ENCODE results near the gene LMBRD1. TPM values are rescaled to one million over a fixed set of nuclear protein-coding genes. Genes with fewer than 3 reads are reported as not detected.

The LMBRD1 gene
- total and polyA plus RNA-seq, 2 of the 8 experiments (the other 6 are each of a cell fraction or from before 2014, with no cell fraction given): 9.1 to 16.8 TPM

- FAIRE-seq (no peak), DNase-seq (ENCODE audit: low read depth in 1 of 2, low spot score in 2 of 2) (no peak)
- H3K4ac ChIP-seq (replicated peaks; ENCODE audit: insufficient read length, low read depth, low read length): no peak overlapping the region
- H4K91ac ChIP-seq (replicated peaks; ENCODE audit: insufficient read length, low read length): no peak overlapping the region
- H2BK15ac ChIP-seq (ENCODE audit: low read length): no peak overlapping the region
- H2BK20ac ChIP-seq (ENCODE audit: low read length): no peak overlapping the region
- ChIA-PET CTCF (ENCODE audit: partially characterized antibody) (interaction anchor here (0.6 kb wide), 1 partner anchor 266 kb away, joined by 3 read pairs; no protein-coding TSS in a partner anchor), POLR2A (ENCODE audit: partially characterized antibody) (no interaction called here)
- TF ChIP-seq CBX8 (IDR thresholded peaks at IDR 0.05; ENCODE audit: borderline replicate concordance, low read depth, low read length): no peak
- no peak for TF ChIP-seq SIX5 (IDR thresholded peaks at IDR 0.05; ENCODE audit: low read depth, low read length)
- TF ChIP-seq ATF2 (IDR thresholded peaks at IDR 0.05; ENCODE audit: low read length): no peak
- no peak for TF ChIP-seq POLR2A (IDR thresholded peaks at IDR 0.05; ENCODE audit: control extremely low read depth in 1 of 2, low read depth in 2 of 2, low read length in 2 of 2)
- no peak for TF ChIP-seq HDAC2 (IDR thresholded peaks at IDR 0.05; ENCODE audit: borderline replicate concordance in 1 of 2, low read depth in 2 of 2, low read length in 2 of 2)
- no peak for TF ChIP-seq EZH2 (IDR thresholded peaks at IDR 0.05; ENCODE audit: low read depth, low read length, severe bottlenecking)
- TF ChIP-seq BRCA1 (IDR thresholded peaks at IDR 0.05; ENCODE audit: low read depth, low read length): no peak
- no peaks in the 10 kb centered on the region for H3K79me1 ChIP-seq (ENCODE audit: low read depth, low read length)
- no peaks in the 10 kb centered on the region for H3K4me1 ChIP-seq (replicated peaks in 1 of 4; ENCODE audit: control insufficient read depth in 3 of 4, insufficient read depth in 4 of 4, low read length in 3 of 4)
- no peak overlapping the region for H3K9ac ChIP-seq (replicated peaks in 1 of 4; ENCODE audit: extremely low read depth in 1 of 4, low read depth in 3 of 4, low read length in 3 of 4)
- H3K56ac ChIP-seq (replicated peaks; ENCODE audit: insufficient read length, low read depth, low read length): no peak overlapping the region
- H2BK5ac ChIP-seq (ENCODE audit: low read depth, low read length): no peak overlapping the region
- H2AK5ac ChIP-seq (ENCODE audit: low read depth, low read length): no peak overlapping the region
- no peak overlapping the region for H4K5ac ChIP-seq (ENCODE audit: insufficient read length, low read depth, low read length)
- H3K27ac ChIP-seq (ENCODE audit: low read depth, low read length): no peak overlapping the region
- H2BK12ac ChIP-seq (ENCODE audit: low read depth, low read length): no peak overlapping the region
- no peak overlapping the region for H3K23ac ChIP-seq (ENCODE audit: insufficient read length)
- no peaks in the 10 kb centered on the region for H3K79me2 ChIP-seq (ENCODE audit: control insufficient read depth in 1 of 2, insufficient read depth in 2 of 2, low read length in 2 of 2)
- H2BK120ac ChIP-seq (replicated peaks; ENCODE audit: low read depth, low read length): no peak overlapping the region
- H3K18ac ChIP-seq (ENCODE audit: extremely low read depth, low read length): no peak overlapping the region
- H3K23me2 ChIP-seq (ENCODE audit: low read depth, low read length): no peaks in the 10 kb centered on the region
- no peaks in the 10 kb centered on the region for H3K9me3 ChIP-seq (ENCODE audit: insufficient read depth in 2 of 2, low read depth in 1 of 2, low read length in 1 of 2)
- no peak overlapping the region for H2AFZ ChIP-seq (ENCODE audit: low read length)
- no peak overlapping the region for H3K14ac ChIP-seq (ENCODE audit: insufficient read length)
- no peak overlapping the region for H4K8ac ChIP-seq (ENCODE audit: extremely low read depth, insufficient read depth, low read length)
- WGBS, 2 experiments (ENCODE audit: extremely low coverage in 1 of 2, insufficient coverage in 1 of 2, insufficient read length in 1 of 2, insufficient replicate concordance in 2 of 2, low coverage in 1 of 2, low lambda C conversion rate in 2 of 2, missing lambda C conversion rate in 1 of 2): 82% methylated on average over 1 of the region's 1 CpG; no CpG with 5 or more reads in 1 of the 2 experiments
- no peak overlapping the region for H3K4me2 ChIP-seq (ENCODE audit: insufficient read depth in 1 of 2, low read depth in 2 of 2, low read length in 2 of 2)
- H4K20me1 ChIP-seq (replicated peaks in 1 of 2; ENCODE audit: control insufficient read depth in 1 of 2, insufficient read depth in 2 of 2, low read length in 2 of 2): no peaks in the 10 kb centered on the region
- H3K4me3 ChIP-seq (ENCODE audit: extremely low read depth in 1 of 4, insufficient read depth in 2 of 4, low read depth in 3 of 4, low read length in 4 of 4): no peak overlapping the region
- no peaks in the 10 kb centered on the region for H3K36me3 ChIP-seq (ENCODE audit: control insufficient read depth in 2 of 4, insufficient read depth in 4 of 4, low read length in 3 of 4)
- H3K27me3 ChIP-seq (replicated peaks in 1 of 4; ENCODE audit: control insufficient read depth in 3 of 4, extremely low read depth in 1 of 4, insufficient read depth in 3 of 4, low read length in 3 of 4): no peaks in the 10 kb centered on the region
These were observed 45.1 kb upstream of the LMBRD1 start for GRCh38 chr6:69841862-69842261.
